OCI-LY1 (cell line): ENCODE results near the gene STS.

ENCODE experiments used
- H2AFZ ChIP-seq: fragments of 200-600 bp; sonication (generic), shearing (Covaris generic); 2 replicates; pipeline ENCODE4 v1.6.0; 2014; ENCODE audit warnings: antibody characterized with exemption, mild to moderate bottlenecking, low read length
- H3F3A ChIP-seq: fragments of 200-600 bp; sonication (generic), shearing (Covaris generic); 2 replicates; pipeline ENCODE4 v1.6.0; 2014; ENCODE audit warnings: mild to moderate bottlenecking, antibody characterized with exemption, low read length, moderate library complexity; ENCODE audit not compliant: insufficient read depth
- H3K27ac ChIP-seq: fragments of 200-600 bp; sonication (generic); 2 replicates; pipeline ENCODE4 v1.5.1; 2014; ENCODE audit warnings: low read length, mixed run types, mild to moderate bottlenecking, low read depth; ENCODE audit not compliant: poor library complexity, severe bottlenecking
- H3K27me3 ChIP-seq: fragments of 200-600 bp; sonication (generic); 2 replicates; pipeline ENCODE4 v1.6.0; 2014; ENCODE audit warnings: antibody characterized with exemption, mild to moderate bottlenecking, low read length, moderate library complexity; ENCODE audit not compliant: insufficient read depth
- H3K36me3 ChIP-seq: fragments of 200-600 bp; sonication (generic); 2 replicates; pipeline ENCODE4 v1.6.1; 2014; ENCODE audit warnings: mild to moderate bottlenecking, antibody characterized with exemption, low read length, moderate library complexity, mixed read lengths; ENCODE audit not compliant: insufficient read depth
- H3K4me1 ChIP-seq: fragments of 200-600 bp; sonication (generic); 2 replicates; pipeline ENCODE4 v1.5.1; 2014; ENCODE audit warnings: mild to moderate bottlenecking, low read length, moderate library complexity; ENCODE audit not compliant: insufficient read depth, severe bottlenecking
- H3K4me2 ChIP-seq: fragments of 200-600 bp; sonication (generic), shearing (Covaris generic); 2 replicates; pipeline ENCODE4 v1.6.1; 2014; ENCODE audit warnings: low read length
- H3K4me3 ChIP-seq: fragments of 200-600 bp; sonication (generic); 2 replicates; pipeline ENCODE4 v1.5.1; 2014; ENCODE audit warnings: low read length, low read depth, mild to moderate bottlenecking, mixed read lengths; ENCODE audit not compliant: poor library complexity, severe bottlenecking
- H3K79me2 ChIP-seq: fragments of 200-600 bp; shearing (Covaris generic); 2 replicates; pipeline ENCODE4 v1.6.1; 2016; ENCODE audit warnings: mixed run types, low read length, mixed read lengths; ENCODE audit not compliant: insufficient read depth
- H3K9ac ChIP-seq: fragments of 200-600 bp; sonication (generic), shearing (Covaris generic); 2 replicates; pipeline ENCODE4 v1.6.1; 2014; ENCODE audit warnings: mild to moderate bottlenecking, low read length, mixed read lengths
- H3K9me2 ChIP-seq: fragments of 200-600 bp; sonication (generic), shearing (Covaris generic); 2 replicates; pipeline ENCODE4 v1.6.1; 2014; ENCODE audit warnings: low read depth, mild to moderate bottlenecking, low read length, mixed read lengths
- H3K9me3 ChIP-seq: fragments of 200-600 bp; shearing (Covaris generic); 2 replicates; pipeline ENCODE4 v1.6.1; 2014; ENCODE audit warnings: low read length, mixed read lengths
- H4K20me1 ChIP-seq: fragments of 200-600 bp; sonication (generic), shearing (Covaris generic); 2 replicates; pipeline ENCODE4 v1.6.0; 2016; ENCODE audit warnings: mild to moderate bottlenecking, low read length; ENCODE audit not compliant: insufficient read depth
- CTCF ChIP-seq: fragments of 200-600 bp; sonication (generic), shearing (Covaris generic); IDR thresholded peaks from 2 replicates; pipeline ENCODE4 v1.5.1; 2017; ENCODE audit warnings: mild to moderate bottlenecking, antibody characterized with exemption, low read length, moderate library complexity, mixed read lengths
- EZH2 ChIP-seq: fragments of 200-600 bp; sonication (generic), shearing (Covaris generic); IDR thresholded peaks from 2 replicates; pipeline ENCODE4 v1.8.0; 2017; ENCODE audit warnings: borderline replicate concordance, mixed run types, mild to moderate bottlenecking, antibody characterized with exemption, low read length, moderate library complexity, mixed read lengths

STS gene

GRCh38 chrX:7194606-7195005 lies 47.1 kb downstream of the STS start:
- no peak overlapping the region for H3K4me2 ChIP-seq
- no peaks in the 10 kb centered on the region for H3K9me2 ChIP-seq
- no peaks in the 10 kb centered on the region for H3K27me3 ChIP-seq
- TF ChIP-seq EZH2 (no peak), CTCF (no peak)
- H3F3A ChIP-seq = no peaks in the 10 kb centered on the region
- no peak overlapping the region for H3K27ac ChIP-seq
- no peaks in the 10 kb centered on the region for H4K20me1 ChIP-seq
- H2AFZ ChIP-seq = no peak overlapping the region
- H3K4me3 ChIP-seq = no peak overlapping the region
- H3K79me2 ChIP-seq = no peaks in the 10 kb centered on the region
- H3K36me3 ChIP-seq = no peaks in the 10 kb centered on the region; the same call in 1 of the 2 replicates
- no peaks in the 10 kb centered on the region for H3K9me3 ChIP-seq
- H3K4me1 ChIP-seq = no peaks in the 10 kb centered on the region
- no peak overlapping the region for H3K9ac ChIP-seq
